ENCODE results near the gene ENTPD2.

DNA sequence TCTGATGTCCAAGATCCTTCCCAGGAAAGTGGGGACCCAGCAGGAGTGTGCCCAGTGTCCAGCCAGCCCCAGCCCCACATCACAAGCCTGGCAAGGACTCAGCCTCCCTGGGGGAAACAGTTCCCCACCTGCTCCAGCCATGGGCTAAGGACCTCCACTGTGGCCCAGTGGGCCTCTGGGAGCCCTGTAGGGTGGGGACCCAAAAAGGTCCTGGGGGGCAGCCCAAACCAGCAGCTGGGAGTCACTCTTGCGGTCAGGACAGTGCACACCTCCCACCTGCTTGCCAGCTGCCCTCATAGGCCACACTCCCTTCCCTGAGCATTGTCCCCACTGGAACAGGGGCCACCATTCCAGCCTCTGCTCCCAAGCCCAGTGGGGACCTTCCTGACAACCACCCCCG, 27.5 kb downstream of the ENTPD2 start:
- TF ChIP-seq, protein P1, sequence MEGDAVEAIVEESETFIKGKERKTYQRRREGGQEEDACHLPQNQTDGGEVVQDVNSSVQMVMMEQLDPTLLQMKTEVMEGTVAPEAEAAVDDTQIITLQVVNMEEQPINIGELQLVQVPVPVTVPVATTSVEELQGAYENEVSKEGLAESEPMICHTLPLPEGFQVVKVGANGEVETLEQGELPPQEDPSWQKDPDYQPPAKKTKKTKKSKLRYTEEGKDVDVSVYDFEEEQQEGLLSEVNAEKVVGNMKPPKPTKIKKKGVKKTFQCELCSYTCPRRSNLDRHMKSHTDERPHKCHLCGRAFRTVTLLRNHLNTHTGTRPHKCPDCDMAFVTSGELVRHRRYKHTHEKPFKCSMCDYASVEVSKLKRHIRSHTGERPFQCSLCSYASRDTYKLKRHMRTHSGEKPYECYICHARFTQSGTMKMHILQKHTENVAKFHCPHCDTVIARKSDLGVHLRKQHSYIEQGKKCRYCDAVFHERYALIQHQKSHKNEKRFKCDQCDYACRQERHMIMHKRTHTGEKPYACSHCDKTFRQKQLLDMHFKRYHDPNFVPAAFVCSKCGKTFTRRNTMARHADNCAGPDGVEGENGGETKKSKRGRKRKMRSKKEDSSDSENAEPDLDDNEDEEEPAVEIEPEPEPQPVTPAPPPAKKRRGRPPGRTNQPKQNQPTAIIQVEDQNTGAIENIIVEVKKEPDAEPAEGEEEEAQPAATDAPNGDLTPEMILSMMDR (conservative IDR thresholded peaks at IDR 0.05): no peak
- no peak for TF ChIP-seq EZH2 (IDR thresholded peaks at IDR 0.05; ENCODE audit: low read depth)

Measured in PC-9 (cell line).